Stomach (tissue), 9 donors: Measurements from ENCODE around the gene ARL4D. TPM values are rescaled to one million over a fixed set of nuclear protein-coding genes. Genes with fewer than 3 reads are reported as not detected.
A peak's percentile ranks its signal among the peaks of the same experiment; 100 is the strongest.

Experiments used
- DNase-seq, 2 donors: peaks; one replicate each; pipeline versions ENCODE4 v3.0.0 to v3.0.0-alpha.2; 2013 to 2019
- H3K27ac ChIP-seq, 5 donors: fragments of 200-600 bp in 4 of 5; sonication (generic) in 4 of 5; one replicate each; pipeline ENCODE4 v1.5.1; 2013 to 2019; ENCODE audit warnings: mild to moderate bottlenecking in 1 of 5, moderate library complexity in 1 of 5
- H3K27me3 ChIP-seq, 3 donors: fragments of 200-600 bp; sonication (generic); one replicate each; pipeline ENCODE4 v1.5.1; 2017 to 2019; ENCODE audit warnings: mixed run types in 1 of 3
- H3K36me3 ChIP-seq, 4 donors: fragments of 200-600 bp; sonication (generic); 1 replicate in 3 of 4; 2 replicates in 1 of 4; pipeline ENCODE4 v1.5.1; 2016 to 2019
- H3K4me1 ChIP-seq, 4 donors: fragments of 200-600 bp; sonication (generic); one replicate each; pipeline ENCODE4 v1.5.1; 2016 to 2019
- H3K4me3 ChIP-seq, 4 donors: fragments of 200-600 bp; sonication (generic) in 3 of 4; one replicate each; pipeline ENCODE4 v1.5.1; 2016 to 2019; ENCODE audit warnings: mild to moderate bottlenecking in 1 of 4
- H3K9me3 ChIP-seq, 4 donors: fragments of 200-600 bp; sonication (generic); one replicate each; pipeline ENCODE4 v1.5.1; 2016 to 2019
- CTCF ChIP-seq, 7 experiments: fragments of 450-650 bp in 4 of 7; fragments of 200-600 bp in 3 of 7; sonication (generic) in 3 of 7; IDR thresholded peaks; one replicate each; pipeline ENCODE4 v1.5.1; 2016 to 2019; ENCODE audit warnings: antibody characterized with exemption in 7 of 7, control low read depth in 2 of 7, mild to moderate bottlenecking in 1 of 7
- EP300 ChIP-seq: sonication (generic); formaldehyde crosslinking; IDR thresholded peaks from one replicate; pipeline ENCODE4 v1.6.1; 2017; ENCODE audit warnings: antibody characterized with exemption
- POLR2A ChIP-seq, 4 donors: fragments of 450-650 bp; IDR thresholded peaks; one replicate each; pipeline ENCODE4 v1.6.1; 2016; ENCODE audit warnings: antibody characterized with exemption in 4 of 4, control low read depth in 2 of 4, mild to moderate bottlenecking in 1 of 4, moderate library complexity in 1 of 4
- POLR2AphosphoS5 ChIP-seq, 3 donors: sonication (generic); formaldehyde crosslinking; IDR thresholded peaks; one replicate each; pipeline ENCODE4 v1.6.1; 2016; ENCODE audit warnings: antibody characterized with exemption in 3 of 3
- WGBS, 5 donors: extraction: QIAGEN DNeasy Blood & Tissue Kit in 3 of 5; methylation state at CpG; one replicate each; pipeline versions ENCODE4 v1.1.5 to v1.1.7; 2013 to 2018; 5-methylcytosine and 5-hydroxymethylcytosine counted together
- intact Hi-C: fragments of 100-400 bp; cut with DNase I; formaldehyde crosslinking; loops from one replicate; pipeline ENCODE4 v1.15.1; 2023; ENCODE audit warnings: low total_unique reads
- polyA plus RNA-seq, 3 donors: library from polyadenylated mRNA; stranded (reverse); fragments of 200-250 nt; gene quantifications; one replicate each; pipeline ENCODE4 v1.2.3, GENCODE V29; 2013
- total RNA-seq, 5 donors: library from RNA; depleted of rRNA; stranded (reverse); fragments of >200 nt; gene quantifications; one replicate each; pipeline versions ENCODE4 v1.1.0 to v1.2.3, GENCODE V29; 2014 to 2016
- donor health status: healthy with polysubstance abuse.
- donor health status: Bipolar disorder and iron deficiency.
- donor health status: healthy.

Gene ARL4D
- total and polyA plus RNA-seq, 8 donors = 2.3 to 60.7 (median 9.8) TPM; not detected in 1

DNA sequence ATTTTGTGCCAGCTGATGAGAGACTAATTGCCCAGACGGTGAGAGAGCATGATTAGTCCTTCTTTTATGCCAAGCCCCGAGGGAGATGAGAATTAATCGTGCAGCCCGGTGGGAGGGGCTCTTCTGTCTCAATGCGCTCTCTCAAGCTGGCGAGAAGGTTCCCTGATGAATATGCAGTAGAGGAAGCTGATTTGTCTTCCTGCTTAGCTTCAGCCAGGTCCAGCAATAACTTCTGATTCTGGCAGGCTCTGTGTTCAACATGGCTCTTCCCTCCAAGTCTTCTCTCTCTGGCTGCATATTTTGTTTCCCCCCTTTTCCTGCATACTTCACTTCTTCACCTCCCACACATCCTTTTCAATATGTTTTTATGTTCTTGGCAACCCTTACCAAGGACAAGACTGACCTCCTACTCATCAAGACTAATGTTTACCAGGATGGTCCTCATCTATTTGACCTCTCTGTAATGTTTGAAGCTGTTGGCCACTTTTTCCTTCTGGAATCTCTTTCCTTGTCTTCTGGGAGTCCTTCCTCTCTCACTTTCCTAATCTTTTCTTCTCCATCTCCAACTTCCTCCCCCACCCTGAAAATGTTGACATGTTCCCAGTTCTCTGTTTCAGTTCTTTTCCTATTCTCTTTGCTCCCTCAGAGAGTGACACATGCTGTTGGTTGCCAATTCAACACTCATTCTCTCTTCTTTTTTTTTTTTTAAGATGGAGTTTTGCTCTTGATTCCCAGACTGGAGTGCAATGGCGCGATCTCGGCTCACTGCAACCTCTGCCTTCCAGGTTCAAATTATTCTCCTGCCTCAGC is 33.1 kb downstream of the ARL4D start:
- H3K36me3 ChIP-seq = no peaks in the 10 kb centered on the region
- no peak for TF ChIP-seq POLR2A (IDR thresholded peaks at IDR 0.05)
- no peak for TF ChIP-seq EP300
- no peak for TF ChIP-seq POLR2AphosphoS5 (IDR thresholded peaks at IDR 0.05)
- TF ChIP-seq CTCF (IDR thresholded peaks at IDR 0.05) = no peak
- peaks cover 0 to 20% (median 14%) of the 10 kb centered on the region in 4 donors for H3K4me1 ChIP-seq
- 48 to 73% (median 63%) methylated on average over 9 of the region's 9 CpGs for WGBS, 5 donors
- H3K9me3 ChIP-seq = no peaks in the 10 kb centered on the region
- H3K27me3 ChIP-seq = peaks cover 0 to 4% (median 0%) of the 10 kb centered on the region in 3 donors
- no peak overlapping the region for H3K4me3 ChIP-seq
- intact Hi-C loops = no loop called here
- DNase-seq = peak in 1 of 2 donors; percentile 80
- H3K27ac ChIP-seq = peak overlapping the region in 2 of 5 donors; percentile 16 to 23

DNA sequence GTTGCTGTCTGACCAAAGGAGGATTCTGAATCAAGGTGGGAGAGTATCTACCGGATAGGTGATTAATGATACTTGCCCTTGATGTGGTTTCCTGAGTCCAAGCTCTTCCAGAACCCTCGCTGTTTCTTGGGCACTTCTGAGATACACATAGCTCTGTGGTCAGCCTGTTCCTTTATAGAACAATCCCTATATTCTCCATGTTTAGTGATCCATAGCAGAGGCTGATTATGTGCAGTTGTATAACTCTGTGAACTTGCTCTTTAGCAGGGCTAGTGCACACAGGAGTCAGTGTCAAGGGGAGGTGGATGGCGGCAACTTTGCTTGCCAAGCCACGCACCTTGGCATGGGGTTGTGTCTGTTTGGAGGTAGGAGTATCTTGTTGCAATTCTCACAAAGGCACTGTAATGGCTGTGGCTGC is 36.1 kb downstream of the ARL4D start:
- Histone ChIP-seq H3K4me1 (peaks cover 0 to 20% (median 17%) of the 10 kb centered on the region in 4 donors), H3K36me3 (no peaks in the 10 kb centered on the region), H3K4me3 (no peak overlapping the region), H3K27ac (no peak overlapping the region), H3K27me3 (peaks cover 0 to 4% (median 0%) of the 10 kb centered on the region in 3 donors), H3K9me3 (no peaks in the 10 kb centered on the region)
- DNase-seq = no peak
- intact Hi-C loops = no loop called here
- TF ChIP-seq POLR2AphosphoS5 (IDR thresholded peaks at IDR 0.05) = no peak
- no peak for TF ChIP-seq CTCF (IDR thresholded peaks at IDR 0.05)
- no peak for TF ChIP-seq POLR2A (IDR thresholded peaks at IDR 0.05)
- WGBS, 5 donors = 60 to 84% (median 72%) methylated on average over 4 of the region's 4 CpGs

- Histone ChIP-seq H3K4me1 (peaks cover 0 to 14% (median 8%) of the 10 kb centered on the region in 4 donors), H3K27me3 (peaks cover 0 to 4% (median 0%) of the 10 kb centered on the region in 3 donors)
- WGBS, 5 donors = 61 to 73% (median 66%) methylated on average over 1 of the region's 1 CpG
Measured at GRCh38 chr17:43437756-43438155, 39.0 kb downstream of the ARL4D start.

GRCh38 chr17:43438626-43439025 is 39.8 kb downstream of the ARL4D start:
- TF ChIP-seq POLR2AphosphoS5 (IDR thresholded peaks at IDR 0.05) = no peak
- no peak for TF ChIP-seq POLR2A (IDR thresholded peaks at IDR 0.05)
- no peak for TF ChIP-seq EP300
- no peak for TF ChIP-seq CTCF (IDR thresholded peaks at IDR 0.05)
- no peak overlapping the region for H3K4me3 ChIP-seq
- WGBS, 5 donors = 35 to 61% (median 48%) methylated on average over 5 of the region's 5 CpGs
- H3K9me3 ChIP-seq = no peaks in the 10 kb centered on the region
- no peak for DNase-seq
- no peak overlapping the region for H3K27ac ChIP-seq
- H3K27me3 ChIP-seq = no peaks in the 10 kb centered on the region
- peaks cover 0 to 14% (median 8%) of the 10 kb centered on the region in 4 donors for H3K4me1 ChIP-seq
- H3K36me3 ChIP-seq = no peaks in the 10 kb centered on the region
- intact Hi-C loops = no loop called here

More at GRCh38 chr17:43437756-43438155, 39.0 kb downstream of the ARL4D start:
- Histone ChIP-seq H3K4me3 (no peak overlapping the region), H3K27ac (no peak overlapping the region), H3K36me3 (no peaks in the 10 kb centered on the region), H3K9me3 (no peaks in the 10 kb centered on the region)
- no peak for TF ChIP-seq POLR2AphosphoS5 (IDR thresholded peaks at IDR 0.05)
- no peak for TF ChIP-seq CTCF (IDR thresholded peaks at IDR 0.05)
- no peak for TF ChIP-seq POLR2A (IDR thresholded peaks at IDR 0.05)
- TF ChIP-seq EP300 = no peak
- no peak for DNase-seq
- intact Hi-C loops = no loop called here
